Keratinocyte (primary cell): ENCODE measurements around the gene ERRFI1. TPM values are rescaled to one million over a fixed set of nuclear protein-coding genes. Genes with fewer than 3 reads are reported as not detected.

ENCODE experiments used
- DNase-seq: peaks from one replicate; pipeline ENCODE4 v3.0.0-alpha.2; 2011; ENCODE audit warnings: low read depth, missing footprints, low spot score
- FAIRE-seq: peaks from 2 replicates; lab custom pipeline; 2011; peaks lifted over from hg19 to GRCh38; lab: Jason Lieb, UNC
- H2AFZ ChIP-seq: 2 replicates; pipeline ENCODE4 v1.6.0; 2012; ENCODE audit warnings: low read length, control low read depth, inconsistent platforms; ENCODE audit not compliant: control insufficient read depth
- H3K27ac ChIP-seq: 2 replicates; pipeline ENCODE4 v1.5.1; 2011; ENCODE audit warnings: low read length; ENCODE audit not compliant: control insufficient read depth, insufficient read depth
- H3K27me3 ChIP-seq: 3 replicates; pipeline ENCODE4 v1.6.0; 2011; ENCODE audit warnings: low read length; ENCODE audit not compliant: control insufficient read depth, insufficient read depth; ENCODE audit errors: extremely low read depth
- H3K36me3 ChIP-seq, 2 experiments: 2 replicates in 1 of 2; 3 replicates in 1 of 2; pipeline ENCODE4 v1.5.1; 2011; ENCODE audit warnings: low read length in 2 of 2, mild to moderate bottlenecking in 1 of 2; ENCODE audit not compliant: control insufficient read depth in 2 of 2, insufficient read depth in 2 of 2; ENCODE audit errors: extremely low read depth in 1 of 2
- H3K4me1 ChIP-seq: 3 replicates; pipeline ENCODE4 v1.5.1; 2011; ENCODE audit warnings: low read length; ENCODE audit not compliant: control insufficient read depth, insufficient read depth; ENCODE audit errors: extremely low read depth
- H3K4me2 ChIP-seq: 3 replicates; pipeline ENCODE4 v1.6.0; 2011; ENCODE audit warnings: low read depth, low read length; ENCODE audit not compliant: control insufficient read depth, insufficient read depth; ENCODE audit errors: extremely low read depth
- H3K4me3 ChIP-seq, 3 experiments: fragments of 200-600 bp in 1 of 3; sonication (generic) in 1 of 3; 2 replicates in 2 of 3; 3 replicates in 1 of 3; pipeline ENCODE4 v1.5.1; 2011 to 2016; ENCODE audit warnings: low read length in 3 of 3, mild to moderate bottlenecking in 3 of 3, control low read depth in 2 of 3, inconsistent platforms in 1 of 3, low read depth in 1 of 3, mixed read lengths in 1 of 3, mixed run types in 1 of 3, moderate library complexity in 1 of 3; ENCODE audit not compliant: control insufficient read depth in 2 of 3, insufficient read depth in 2 of 3; ENCODE audit errors: extremely low read depth in 1 of 3
- H3K79me2 ChIP-seq: 2 replicates; pipeline ENCODE4 v1.6.0; 2012; ENCODE audit warnings: low read length; ENCODE audit not compliant: control insufficient read depth, insufficient read depth
- H3K9ac ChIP-seq: 3 replicates; pipeline ENCODE4 v1.6.0; 2011; ENCODE audit warnings: low read length; ENCODE audit not compliant: control insufficient read depth, insufficient read depth; ENCODE audit errors: extremely low read depth
- H3K9me1 ChIP-seq: 3 replicates; pipeline ENCODE4 v1.6.0; 2011; ENCODE audit warnings: low read length; ENCODE audit not compliant: control insufficient read depth, insufficient read depth; ENCODE audit errors: extremely low read depth
- H3K9me3 ChIP-seq: 2 replicates; pipeline ENCODE4 v1.5.1; 2012; ENCODE audit warnings: low read depth, low read length; ENCODE audit not compliant: control insufficient read depth
- H4K20me1 ChIP-seq: 3 replicates; pipeline ENCODE4 v1.6.0; 2011; ENCODE audit warnings: low read length; ENCODE audit not compliant: control insufficient read depth, insufficient read depth; ENCODE audit errors: extremely low read depth
- CTCF ChIP-seq, 3 experiments: IDR thresholded peaks in 1 of 3; conservative IDR thresholded peaks in 1 of 3; optimal IDR thresholded peaks in 1 of 3; 2 replicates in 2 of 3; 3 replicates in 1 of 3; pipeline versions ENCODE3 to v1.5.1; 2011; ENCODE audit warnings: low read length in 3 of 3, mild to moderate bottlenecking in 3 of 3, moderate library complexity in 2 of 3, control low read depth in 1 of 3, inconsistent platforms in 1 of 3; ENCODE audit not compliant: insufficient read depth in 2 of 3; ENCODE audit errors: extremely low read depth in 1 of 3
- EZH2 ChIP-seq: IDR thresholded peaks from one replicate; pipeline ENCODE4 v1.6.1; 2012; ENCODE audit warnings: inconsistent platforms, mild to moderate bottlenecking, low read length, moderate library complexity
- dilution Hi-C: fragments of 300-500 bp; cut with MboI; formaldehyde crosslinking; loops from one replicate; pipeline ENCODE4 v1.7.0; 2020; ENCODE audit warnings: low sequenced_read_pairs; ENCODE audit not compliant: extremely low pct_ligation_motif_present
- polyA plus RNA-seq, 5 experiments: library from polyadenylated mRNA; depleted of rRNA in 3 of 5; stranded (reverse) in 3 of 5; stranded (forward) in 1 of 5; unstranded in 1 of 5; fragments of >200 nt; gene quantifications; 1 replicate in 1 of 5; 2 replicates in 3 of 5; 3 replicates in 1 of 5; pipeline versions ENCODE4 v1.2.1 to v1.2.3, GENCODE V29; 2011 to 2012; ENCODE audit warnings: missing spikeins in 2 of 5, low read depth in 1 of 5, low replicate concordance in 1 of 5

Gene ERRFI1
- polyA plus RNA-seq, 1 donor (not counting 4 experiments of a cell fraction or from before 2014, with no cell fraction given) = 130 TPM

DNA sequence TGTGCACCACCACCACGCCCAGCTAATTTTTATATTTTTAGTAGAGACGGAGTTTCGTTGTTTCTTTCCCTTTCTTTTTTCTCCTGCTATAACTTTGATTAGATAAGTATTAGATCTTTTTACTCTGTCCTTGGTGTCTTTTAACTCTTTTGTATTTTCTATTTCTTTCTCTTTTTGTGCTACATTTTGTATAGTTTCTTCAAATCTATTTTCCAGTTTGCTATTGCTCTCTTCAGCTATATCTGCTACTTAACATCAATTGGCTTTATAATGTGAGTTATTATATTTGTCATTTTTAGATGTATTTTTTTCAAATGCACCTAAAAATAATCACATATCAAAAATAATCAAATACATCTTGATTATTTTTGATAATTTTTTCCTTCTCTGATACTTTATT, 16.0 kb upstream of the ERRFI1 start:
- dilution Hi-C loops = no loop called here
- no peak overlapping the region for H3K9ac ChIP-seq
- no peaks in the 10 kb centered on the region for H3K79me2 ChIP-seq
- H3K9me3 ChIP-seq = no peaks in the 10 kb centered on the region
- H3K9me1 ChIP-seq = no peaks in the 10 kb centered on the region
- H3K4me1 ChIP-seq = peaks cover 36% of the 10 kb centered on the region
- H3K36me3 ChIP-seq = no peaks in the 10 kb centered on the region
- no peak overlapping the region for H3K4me2 ChIP-seq
- no peaks in the 10 kb centered on the region for H3K27me3 ChIP-seq
- no peak for TF ChIP-seq CTCF (optimal IDR thresholded peaks at IDR 0.05 in 1 of 3, IDR thresholded peaks at IDR 0.05 in 1 of 3, conservative IDR thresholded peaks at IDR 0.05 in 1 of 3; ENCODE audit: extremely low read depth in 1 of 3, insufficient read depth in 2 of 3, low read length in 3 of 3)
- no peak for TF ChIP-seq EZH2
- no peak overlapping the region for H3K4me3 ChIP-seq
- DNase-seq (no peak), FAIRE-seq (no peak)
- no peaks in the 10 kb centered on the region for H4K20me1 ChIP-seq
- no peak overlapping the region for H3K27ac ChIP-seq
- no peak overlapping the region for H2AFZ ChIP-seq

DNA sequence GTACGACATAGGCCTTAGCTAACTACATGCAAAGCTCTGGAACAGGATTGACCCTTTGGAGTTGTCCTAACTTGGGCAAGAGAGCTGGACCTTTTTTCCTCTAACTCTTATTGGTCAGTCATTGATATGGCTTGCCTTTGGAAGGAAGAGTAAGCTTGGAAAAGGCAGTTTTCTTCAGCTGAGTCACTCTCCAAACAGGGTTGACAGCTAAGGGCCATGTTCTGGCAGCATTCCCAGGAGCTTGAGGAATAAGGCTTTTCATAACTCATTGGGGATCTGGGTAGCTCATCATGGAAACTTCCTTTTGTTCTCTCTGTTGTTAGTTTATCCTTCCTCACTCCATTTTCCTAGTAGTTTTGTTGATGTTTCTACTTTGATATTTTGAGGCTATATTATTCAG, 14.5 kb upstream of the ERRFI1 start:
- no peaks in the 10 kb centered on the region for H3K27me3 ChIP-seq
- H3K27ac ChIP-seq = peak overlapping the region; percentile 48
- TF ChIP-seq CTCF (optimal IDR thresholded peaks at IDR 0.05 in 1 of 3, IDR thresholded peaks at IDR 0.05 in 1 of 3, conservative IDR thresholded peaks at IDR 0.05 in 1 of 3; ENCODE audit: extremely low read depth in 1 of 3, insufficient read depth in 2 of 3, low read length in 3 of 3) = no peak
- no peak for TF ChIP-seq EZH2
- H3K9me1 ChIP-seq = no peaks in the 10 kb centered on the region
- H3K9ac ChIP-seq = no peak overlapping the region
- no peaks in the 10 kb centered on the region for H3K9me3 ChIP-seq
- dilution Hi-C loops = no loop called here
- H3K4me3 ChIP-seq = no peak overlapping the region
- FAIRE-seq (peak; percentile 99), DNase-seq (no peak)
- no peaks in the 10 kb centered on the region for H4K20me1 ChIP-seq
- peaks cover 21% of the 10 kb centered on the region for H3K4me1 ChIP-seq
- no peak overlapping the region for H2AFZ ChIP-seq
- no peaks in the 10 kb centered on the region for H3K36me3 ChIP-seq
- no peaks in the 10 kb centered on the region for H3K79me2 ChIP-seq
- no peak overlapping the region for H3K4me2 ChIP-seq
